ENCODE measurements around the gene FAM120B. TPM values are rescaled to one million over a fixed set of nuclear protein-coding genes. Genes with fewer than 3 reads are reported as not detected.
"Not testable (repeated sequence)": the region's sequence is repeated elsewhere in the genome, so short reads cannot be mapped to it uniquely, and the experiment has no call there.

The FAM120B gene
- total and polyA plus RNA-seq, 3 experiments from 2014 or later = 19.1 to 29.8 (median 20.9) TPM

- H3K27me3 ChIP-seq (ENCODE audit: insufficient read depth, low read length, poor library complexity, severe bottlenecking) = no peaks in the 10 kb centered on the region
- H3K9me3 ChIP-seq (ENCODE audit: low read length) = no peaks in the 10 kb centered on the region
- H3K4me3 ChIP-seq (ENCODE audit: low read length) = no peak overlapping the region
- Mint-ChIP-seq H3K27me3 (no peaks in the 10 kb centered on the region), H3K9me3 (peaks cover 0 to 11% (median 4%) of the 10 kb centered on the region in 5 donors), H3K27ac (no peak overlapping the region), H3K4me3 (no peak overlapping the region), H3K36me3 (peaks cover 35 to 76% (median 52%) of the 10 kb centered on the region in 3 donors), H3K4me1 (peaks cover 17 to 23% (median 22%) of the 10 kb centered on the region in 3 donors)
- no peak overlapping the region for H3K27ac ChIP-seq (ENCODE audit: low read depth, low read length)
- peaks cover 41% of the 10 kb centered on the region for H3K36me3 ChIP-seq (ENCODE audit: insufficient read depth, low read length)
- POLR2A ChIA-PET = no interaction called here
- H3K4me1 ChIP-seq (ENCODE audit: insufficient read depth, low read length) = no peaks in the 10 kb centered on the region
- CTCF ChIA-PET = interaction anchor here (1.1 kb wide), 1 partner anchor 558 kb away, joined by 3 read pairs; no protein-coding TSS in a partner anchor
- DNase-seq = no peak
Observed at GRCh38 chr6:170347975-170348374, 41.4 kb downstream of the FAM120B start.

- H3K4me1 Mint-ChIP-seq; POLR2A ChIA-PET; H3K9me3 ChIP-seq (ENCODE audit: low read length); DNase-seq; H3K4me3 ChIP-seq (ENCODE audit: low read length); H3K27me3 Mint-ChIP-seq; CTCF ChIA-PET; H3K4me1 ChIP-seq (ENCODE audit: insufficient read depth, low read length); H3K27ac ChIP-seq (ENCODE audit: low read depth, low read length); H3K4me3 Mint-ChIP-seq; H3K27me3 ChIP-seq (ENCODE audit: insufficient read depth, low read length, poor library complexity, severe bottlenecking): not testable (repeated sequence)
- peaks cover 4 to 11% (median 6%) of the 10 kb centered on the region in 5 donors for H3K9me3 Mint-ChIP-seq
- H3K36me3 Mint-ChIP-seq = peaks cover 33 to 73% (median 50%) of the 10 kb centered on the region in 3 donors
- peaks cover 25% of the 10 kb centered on the region for H3K36me3 ChIP-seq (ENCODE audit: insufficient read depth, low read length)
- H3K27ac Mint-ChIP-seq = peak overlapping the region in 1 of 8 donors; percentile 90
Observed at GRCh38 chr6:170351456-170351855, 44.9 kb downstream of the FAM120B start.

- H3K27ac Mint-ChIP-seq; H3K4me3 Mint-ChIP-seq; CTCF ChIA-PET; DNase-seq; POLR2A ChIA-PET; H3K4me1 Mint-ChIP-seq; H3K4me3 ChIP-seq (ENCODE audit: low read length); H3K4me1 ChIP-seq (ENCODE audit: insufficient read depth, low read length); H3K27ac ChIP-seq (ENCODE audit: low read depth, low read length); H3K27me3 ChIP-seq (ENCODE audit: insufficient read depth, low read length, poor library complexity, severe bottlenecking); H3K9me3 ChIP-seq (ENCODE audit: low read length); H3K27me3 Mint-ChIP-seq: not testable (repeated sequence)
- H3K36me3 ChIP-seq (ENCODE audit: insufficient read depth, low read length) = peaks cover 16% of the 10 kb centered on the region
- H3K9me3 Mint-ChIP-seq = peaks cover 4 to 11% (median 6%) of the 10 kb centered on the region in 5 donors
- H3K36me3 Mint-ChIP-seq = peaks cover 25 to 76% (median 42%) of the 10 kb centered on the region in 3 donors
Observed at GRCh38 chr6:170355190-170355589, 48.6 kb downstream of the FAM120B start.

GRCh38 chr6:170355661-170356060 is 49.1 kb downstream of the FAM120B start:
- Mint-ChIP-seq H3K9me3 (peaks cover 4 to 11% (median 4%) of the 10 kb centered on the region in 5 donors), H3K36me3 (peaks cover 27 to 76% (median 39%) of the 10 kb centered on the region in 3 donors), H3K27ac (peak overlapping the region in 1 of 8 donors; percentile 63), H3K27me3 (no peaks in the 10 kb centered on the region), H3K4me1 (peaks cover 0 to 9% (median 2%) of the 10 kb centered on the region in 3 donors), H3K4me3 (no peak overlapping the region)
- H3K27me3 ChIP-seq (ENCODE audit: insufficient read depth, low read length, poor library complexity, severe bottlenecking) = no peaks in the 10 kb centered on the region
- H3K27ac ChIP-seq (ENCODE audit: low read depth, low read length) = no peak overlapping the region
- H3K4me1 ChIP-seq (ENCODE audit: insufficient read depth, low read length) = no peaks in the 10 kb centered on the region
- no peak overlapping the region for H3K4me3 ChIP-seq (ENCODE audit: low read length)
- no peak for DNase-seq
- H3K9me3 ChIP-seq (ENCODE audit: low read length) = no peaks in the 10 kb centered on the region
- peaks cover 12% of the 10 kb centered on the region for H3K36me3 ChIP-seq (ENCODE audit: insufficient read depth, low read length)
- POLR2A ChIA-PET = no interaction called here
- CTCF ChIA-PET = no interaction called here

GRCh38 chr6:170357812-170358211 is 51.3 kb downstream of the FAM120B start:
- no peak overlapping the region for H3K4me3 ChIP-seq (ENCODE audit: low read length)
- H3K27me3 ChIP-seq (ENCODE audit: insufficient read depth, low read length, poor library complexity, severe bottlenecking) = no peaks in the 10 kb centered on the region
- Mint-ChIP-seq H3K27me3 (no peaks in the 10 kb centered on the region), H3K27ac (peak overlapping the region in 2 of 8 donors; percentile 25 to 57), H3K4me1 (peaks cover 2 to 9% (median 2%) of the 10 kb centered on the region in 3 donors), H3K4me3 (no peak overlapping the region), H3K9me3 (peaks cover 0 to 4% (median 0%) of the 10 kb centered on the region in 5 donors), H3K36me3 (peaks cover 13 to 81% (median 20%) of the 10 kb centered on the region in 3 donors)
- ChIA-PET CTCF (no interaction called here), POLR2A (no interaction called here)
- H3K36me3 ChIP-seq (ENCODE audit: insufficient read depth, low read length) = peaks cover 9% of the 10 kb centered on the region
- H3K9me3 ChIP-seq (ENCODE audit: low read length) = no peaks in the 10 kb centered on the region
- H3K27ac ChIP-seq (ENCODE audit: low read depth, low read length) = no peak overlapping the region
- H3K4me1 ChIP-seq (ENCODE audit: insufficient read depth, low read length) = no peaks in the 10 kb centered on the region
- DNase-seq = no peak

- Histone ChIP-seq H3K36me3 (ENCODE audit: insufficient read depth, low read length) (peaks cover 9% of the 10 kb centered on the region), H3K27me3 (ENCODE audit: insufficient read depth, low read length, poor library complexity, severe bottlenecking) (no peaks in the 10 kb centered on the region), H3K4me1 (ENCODE audit: insufficient read depth, low read length) (no peaks in the 10 kb centered on the region), H3K27ac (ENCODE audit: low read depth, low read length) (no peak overlapping the region), H3K9me3 (ENCODE audit: low read length) (no peaks in the 10 kb centered on the region), H3K4me3 (ENCODE audit: low read length) (no peak overlapping the region)
- Mint-ChIP-seq H3K9me3 (peaks cover 0 to 4% (median 0%) of the 10 kb centered on the region in 5 donors), H3K4me3 (no peak overlapping the region), H3K36me3 (peaks cover 11 to 87% (median 18%) of the 10 kb centered on the region in 3 donors), H3K27me3 (no peaks in the 10 kb centered on the region), H3K4me1 (peaks cover 2 to 9% (median 2%) of the 10 kb centered on the region in 3 donors), H3K27ac (peak overlapping the region in 1 of 8 donors; percentile 51)
- CTCF ChIA-PET = no interaction called here
- POLR2A ChIA-PET = no interaction called here
- no peak for DNase-seq
Observed at GRCh38 chr6:170358496-170358895, 51.9 kb downstream of the FAM120B start.

- ChIA-PET CTCF (no interaction called here), POLR2A (no interaction called here)
- Mint-ChIP-seq H3K9me3 (no peaks in the 10 kb centered on the region), H3K27me3 (no peaks in the 10 kb centered on the region), H3K27ac (no peak overlapping the region), H3K4me1 (peaks cover 2 to 15% (median 4%) of the 10 kb centered on the region in 3 donors), H3K36me3 (peaks cover 4 to 88% (median 19%) of the 10 kb centered on the region in 3 donors), H3K4me3 (no peak overlapping the region)
- H3K27me3 ChIP-seq (ENCODE audit: insufficient read depth, low read length, poor library complexity, severe bottlenecking) = no peaks in the 10 kb centered on the region
- DNase-seq = no peak
- peaks cover 17% of the 10 kb centered on the region for H3K36me3 ChIP-seq (ENCODE audit: insufficient read depth, low read length)
- no peaks in the 10 kb centered on the region for H3K4me1 ChIP-seq (ENCODE audit: insufficient read depth, low read length)
- no peak overlapping the region for H3K4me3 ChIP-seq (ENCODE audit: low read length)
- no peaks in the 10 kb centered on the region for H3K9me3 ChIP-seq (ENCODE audit: low read length)
- no peak overlapping the region for H3K27ac ChIP-seq (ENCODE audit: low read depth, low read length)
Observed at GRCh38 chr6:170360476-170360875, 53.9 kb downstream of the FAM120B start.

GRCh38 chr6:170361335-170361734 is 54.8 kb downstream of the FAM120B start:
- POLR2A ChIA-PET = no interaction called here
- Mint-ChIP-seq H3K36me3 (peaks cover 4 to 91% (median 20%) of the 10 kb centered on the region in 3 donors), H3K27me3 (peaks cover 0 to under 1% of the 10 kb centered on the region in 2 donors), H3K4me1 (peaks cover 2 to 15% (median 6%) of the 10 kb centered on the region in 3 donors), H3K4me3 (no peak overlapping the region), H3K27ac (peak overlapping the region in 2 of 8 donors; percentile 38 to 50), H3K9me3 (no peaks in the 10 kb centered on the region)
- DNase-seq = no peak
- Histone ChIP-seq H3K36me3 (ENCODE audit: insufficient read depth, low read length) (peaks cover 17% of the 10 kb centered on the region), H3K9me3 (ENCODE audit: low read length) (no peaks in the 10 kb centered on the region), H3K27ac (ENCODE audit: low read depth, low read length) (no peak overlapping the region), H3K27me3 (ENCODE audit: insufficient read depth, low read length, poor library complexity, severe bottlenecking) (no peaks in the 10 kb centered on the region), H3K4me3 (ENCODE audit: low read length) (no peak overlapping the region), H3K4me1 (ENCODE audit: insufficient read depth, low read length) (no peaks in the 10 kb centered on the region)
- CTCF ChIA-PET = no interaction called here
